WTC11 (cell line): Measurements from ENCODE around the gene CACNA2D3. TPM values are rescaled to one million over a fixed set of nuclear protein-coding genes. Genes with fewer than 3 reads are reported as not detected.

ENCODE experiments used
- ATAC-seq: fragments of 200-7000 bp; cut with Tn5 transposase; 2 replicates; pipeline ENCODE4 v1.10.0; 2021; ENCODE audit warnings: mild to moderate bottlenecking, moderate library complexity
- CTCF ChIA-PET: fragments of 300-600 bp; sonication (Branson Sonifier 250); formaldehyde crosslinking; loops from one replicate; lab custom pipeline; 2021; ENCODE audit warnings: antibody characterized with exemption; lab: Charles Lee
- POLR2A ChIA-PET: fragments of 350-600 bp; sonication (Branson Sonifier 250); formaldehyde crosslinking; loops from one replicate; lab custom pipeline; 2021; ENCODE audit warnings: antibody characterized with exemption; lab: Charles Lee
- DNase-seq: peaks from one replicate; pipeline ENCODE4 v3.0.0; 2021; ENCODE audit warnings: low spot score
- H3K27ac Mint-ChIP-seq: 2 replicates; pipeline ENCODE4 v1.8.0; 2021; ENCODE audit warnings: mixed read lengths
- H3K27me3 Mint-ChIP-seq: 2 replicates; pipeline ENCODE4 v1.8.0; 2021; ENCODE audit warnings: low read depth, mild to moderate bottlenecking, moderate library complexity, mixed read lengths
- H3K36me3 Mint-ChIP-seq: 2 replicates; pipeline ENCODE4 v1.8.0; 2021; ENCODE audit warnings: mixed read lengths
- H3K4me1 Mint-ChIP-seq: 2 replicates; pipeline ENCODE4 v1.8.0; 2022; ENCODE audit warnings: mixed read lengths
- H3K4me3 Mint-ChIP-seq: 2 replicates; pipeline ENCODE4 v1.8.0; 2021; ENCODE audit warnings: mild to moderate bottlenecking, moderate library complexity, mixed read lengths
- H3K9me3 Mint-ChIP-seq: 2 replicates; pipeline ENCODE4 v1.8.0; 2021; ENCODE audit warnings: mixed read lengths
- CBFB ChIP-seq: sonication (generic); formaldehyde crosslinking; IDR thresholded peaks from 2 replicates; pipeline ENCODE4 v1.8.1; 2022; ENCODE audit warnings: mild to moderate bottlenecking, low read depth, missing genetic modification reagents
- FOXK1 ChIP-seq: sonication (generic); formaldehyde crosslinking; IDR thresholded peaks from 2 replicates; pipeline ENCODE4 v1.8.0; 2022; ENCODE audit warnings: mild to moderate bottlenecking, moderate library complexity, missing genetic modification reagents
- FOXP1 ChIP-seq: sonication (generic); formaldehyde crosslinking; IDR thresholded peaks from 2 replicates; pipeline ENCODE4 v1.8.0; 2022; ENCODE audit warnings: missing genetic modification reagents, mild to moderate bottlenecking, moderate library complexity, borderline replicate concordance
- GRHL2 ChIP-seq: fragments of 250-450 bp; sonication (Bioruptor Pico); IDR thresholded peaks from 2 replicates; pipeline ENCODE4 v1.8.0; 2022; ENCODE audit warnings: mild to moderate bottlenecking, moderate library complexity; ENCODE audit not compliant: insufficient replicate concordance, severe bottlenecking
- GTF2I ChIP-seq: fragments of 250-450 bp; sonication (Bioruptor Pico); conservative IDR thresholded peaks from 2 replicates; pipeline ENCODE4 v1.4.0; 2021; ENCODE audit warnings: mild to moderate bottlenecking
- JAZF1 ChIP-seq: fragments of 250-450 bp; sonication (Bioruptor Pico); IDR thresholded peaks from 2 replicates; pipeline ENCODE4 v1.9.0; 2021; ENCODE audit warnings: moderate library complexity, mild to moderate bottlenecking, inconsistent platforms
- NR2C2 ChIP-seq: sonication (generic); formaldehyde crosslinking; IDR thresholded peaks from 2 replicates; pipeline ENCODE4 v1.8.0; 2022; ENCODE audit warnings: mild to moderate bottlenecking, missing genetic modification reagents
- NR3C1 ChIP-seq: sonication (generic); formaldehyde crosslinking; conservative IDR thresholded peaks from 2 replicates; pipeline ENCODE4 v1.8.1; 2023; ENCODE audit warnings: low read depth, mild to moderate bottlenecking, missing genetic modification reagents
- OVOL2 ChIP-seq: fragments of 250-450 bp; sonication (Bioruptor Pico); IDR thresholded peaks from 2 replicates; pipeline ENCODE4 v1.9.0; 2021; ENCODE audit warnings: mild to moderate bottlenecking, borderline replicate concordance
- RELA ChIP-seq: sonication (generic); formaldehyde crosslinking; IDR thresholded peaks from 2 replicates; pipeline ENCODE4 v1.8.1; 2022; ENCODE audit warnings: missing genetic modification reagents, mild to moderate bottlenecking, borderline replicate concordance
- ZNF423 ChIP-seq: fragments of 250-450 bp; sonication (Bioruptor Pico); IDR thresholded peaks from 2 replicates; pipeline ENCODE4 v2.1.2; 2022; ENCODE audit warnings: mild to moderate bottlenecking, moderate library complexity
- total RNA-seq: library from RNA; stranded (reverse); gene quantifications from 3 replicates; pipeline ENCODE4 v1.2.3, GENCODE V29; 2021
- TF ChIP-seq, protein P1 (sequence below): sonication (generic); formaldehyde crosslinking; IDR thresholded peaks from 2 replicates; pipeline ENCODE4 v1.8.1; 2022; ENCODE audit warnings: missing genetic modification reagents, borderline replicate concordance
- TF ChIP-seq, protein P2 (sequence below): sonication (generic); formaldehyde crosslinking; IDR thresholded peaks from 2 replicates; pipeline ENCODE4 v1.8.1; 2022; ENCODE audit warnings: low read depth, missing genetic modification reagents, borderline replicate concordance
- TF ChIP-seq, protein P3 (sequence below): sonication (generic); formaldehyde crosslinking; IDR thresholded peaks from 2 replicates; pipeline ENCODE4 v1.8.1; 2022; ENCODE audit warnings: mild to moderate bottlenecking, missing genetic modification reagents, moderate library complexity, borderline replicate concordance
- TF ChIP-seq, protein P4 (sequence below): sonication (generic); formaldehyde crosslinking; IDR thresholded peaks from 2 replicates; pipeline ENCODE4 v1.8.1; 2023; ENCODE audit warnings: mild to moderate bottlenecking, missing genetic modification reagents, moderate library complexity
- TF ChIP-seq, protein P5 (sequence below): sonication (generic); formaldehyde crosslinking; IDR thresholded peaks from 2 replicates; pipeline ENCODE4 v1.8.0; 2023; ENCODE audit warnings: missing genetic modification reagents, mild to moderate bottlenecking, borderline replicate concordance
- TF ChIP-seq, protein P6 (sequence below): sonication (generic); formaldehyde crosslinking; IDR thresholded peaks from 2 replicates; pipeline ENCODE4 v1.8.1; 2023; ENCODE audit warnings: mild to moderate bottlenecking, missing genetic modification reagents, moderate library complexity

Gene CACNA2D3
- total RNA-seq, 1 experiment from 2014 or later = 5.0 TPM

DNA sequence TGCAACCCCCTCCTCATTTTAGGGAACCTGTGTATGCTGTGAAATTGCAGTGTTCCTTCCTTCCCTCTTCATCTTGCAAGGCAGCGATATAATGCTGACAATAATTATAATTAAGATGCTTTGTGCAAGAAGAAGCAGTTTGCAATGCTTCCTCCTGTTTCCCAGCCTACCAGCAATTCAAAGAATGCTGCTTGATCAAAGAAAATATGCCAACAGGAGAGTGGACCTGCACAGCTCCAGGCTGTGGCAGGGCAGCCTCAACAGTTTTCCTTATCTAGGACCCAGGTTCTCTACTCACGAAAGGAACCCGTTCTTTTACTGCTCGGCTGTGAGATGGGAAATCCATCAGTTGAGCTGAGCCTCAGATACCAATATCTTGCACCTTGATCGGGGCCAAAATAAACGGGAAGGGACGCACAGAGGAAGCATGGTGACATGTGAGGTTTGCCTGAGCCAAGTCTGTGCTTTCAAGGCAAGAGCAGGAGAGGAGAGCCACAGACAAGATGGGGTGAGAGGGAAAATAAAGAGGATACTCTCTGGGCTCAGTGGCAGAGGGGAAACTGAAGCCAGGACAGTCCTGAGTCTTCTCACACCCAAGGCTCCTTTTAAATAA, 828.1 kb downstream of the CACNA2D3 start:
- DNase-seq = no peak
- CTCF ChIA-PET = no interaction called here
- Mint-ChIP-seq H3K4me1 (peaks cover 20% of the 10 kb centered on the region), H3K27ac (peak overlapping the region; percentile 19; the same call in 1 of the 2 replicates), H3K27me3 (no peaks in the 10 kb centered on the region), H3K9me3 (no peaks in the 10 kb centered on the region), H3K4me3 (no peak overlapping the region), H3K36me3 (no peaks in the 10 kb centered on the region)
- TF ChIP-seq, protein P1, sequence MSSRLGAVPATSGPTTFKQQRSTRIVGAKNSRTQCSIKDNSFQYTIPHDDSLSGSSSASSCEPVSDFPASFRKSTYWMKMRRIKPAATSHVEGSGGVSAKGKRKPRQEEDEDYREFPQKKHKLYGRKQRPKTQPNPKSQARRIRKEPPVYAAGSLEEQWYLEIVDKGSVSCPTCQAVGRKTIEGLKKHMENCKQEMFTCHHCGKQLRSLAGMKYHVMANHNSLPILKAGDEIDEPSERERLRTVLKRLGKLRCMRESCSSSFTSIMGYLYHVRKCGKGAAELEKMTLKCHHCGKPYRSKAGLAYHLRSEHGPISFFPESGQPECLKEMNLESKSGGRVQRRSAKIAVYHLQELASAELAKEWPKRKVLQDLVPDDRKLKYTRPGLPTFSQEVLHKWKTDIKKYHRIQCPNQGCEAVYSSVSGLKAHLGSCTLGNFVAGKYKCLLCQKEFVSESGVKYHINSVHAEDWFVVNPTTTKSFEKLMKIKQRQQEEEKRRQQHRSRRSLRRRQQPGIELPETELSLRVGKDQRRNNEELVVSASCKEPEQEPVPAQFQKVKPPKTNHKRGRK = no peak
- TF ChIP-seq, protein P2, sequence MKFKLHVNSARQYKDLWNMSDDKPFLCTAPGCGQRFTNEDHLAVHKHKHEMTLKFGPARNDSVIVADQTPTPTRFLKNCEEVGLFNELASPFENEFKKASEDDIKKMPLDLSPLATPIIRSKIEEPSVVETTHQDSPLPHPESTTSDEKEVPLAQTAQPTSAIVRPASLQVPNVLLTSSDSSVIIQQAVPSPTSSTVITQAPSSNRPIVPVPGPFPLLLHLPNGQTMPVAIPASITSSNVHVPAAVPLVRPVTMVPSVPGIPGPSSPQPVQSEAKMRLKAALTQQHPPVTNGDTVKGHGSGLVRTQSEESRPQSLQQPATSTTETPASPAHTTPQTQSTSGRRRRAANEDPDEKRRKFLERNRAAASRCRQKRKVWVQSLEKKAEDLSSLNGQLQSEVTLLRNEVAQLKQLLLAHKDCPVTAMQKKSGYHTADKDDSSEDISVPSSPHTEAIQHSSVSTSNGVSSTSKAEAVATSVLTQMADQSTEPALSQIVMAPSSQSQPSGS (CRISPR knock-in tag) = no peak
- TF ChIP-seq RELA = no peak
- no peak for ATAC-seq
- POLR2A ChIA-PET = no interaction called here

DNA sequence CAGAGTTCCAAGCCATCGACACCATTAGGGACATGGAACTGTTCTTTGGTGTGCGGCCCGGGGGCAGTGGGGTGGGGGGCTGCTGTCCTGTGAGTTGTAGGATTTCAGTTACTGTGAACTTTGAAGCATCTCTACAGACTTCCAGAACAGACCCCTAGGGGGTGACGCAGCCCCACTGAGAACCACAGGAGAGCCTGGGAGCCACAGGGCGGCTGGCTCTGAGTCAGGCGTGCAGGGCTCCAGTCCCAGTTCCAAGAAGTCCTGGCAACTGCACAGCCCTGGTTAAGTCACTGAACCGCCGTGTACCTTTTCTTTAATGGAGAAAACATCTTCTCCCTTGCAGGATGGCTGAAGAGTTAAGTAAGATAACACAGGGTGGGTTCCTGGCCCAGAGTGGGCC, 829.1 kb downstream of the CACNA2D3 start:
- ATAC-seq (peak; percentile 74), DNase-seq (peak; percentile 73)
- POLR2A ChIA-PET = no interaction called here
- no peaks in the 10 kb centered on the region for H3K36me3 Mint-ChIP-seq
- no peaks in the 10 kb centered on the region for H3K9me3 Mint-ChIP-seq
- peaks cover 29% of the 10 kb centered on the region for H3K4me1 Mint-ChIP-seq
- CTCF ChIA-PET = no interaction called here
- TF ChIP-seq NR2C2 (CRISPR knock-in tag) (no peak), FOXK1 (CRISPR knock-in tag) (no peak), JAZF1 (CRISPR knock-in tag) (no peak), GRHL2 (CRISPR knock-in tag) (no peak), CBFB (CRISPR knock-in tag) (no peak)
- TF ChIP-seq, protein P3, sequence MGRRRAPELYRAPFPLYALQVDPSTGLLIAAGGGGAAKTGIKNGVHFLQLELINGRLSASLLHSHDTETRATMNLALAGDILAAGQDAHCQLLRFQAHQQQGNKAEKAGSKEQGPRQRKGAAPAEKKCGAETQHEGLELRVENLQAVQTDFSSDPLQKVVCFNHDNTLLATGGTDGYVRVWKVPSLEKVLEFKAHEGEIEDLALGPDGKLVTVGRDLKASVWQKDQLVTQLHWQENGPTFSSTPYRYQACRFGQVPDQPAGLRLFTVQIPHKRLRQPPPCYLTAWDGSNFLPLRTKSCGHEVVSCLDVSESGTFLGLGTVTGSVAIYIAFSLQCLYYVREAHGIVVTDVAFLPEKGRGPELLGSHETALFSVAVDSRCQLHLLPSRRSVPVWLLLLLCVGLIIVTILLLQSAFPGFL = no peak
- TF ChIP-seq, protein P4, sequence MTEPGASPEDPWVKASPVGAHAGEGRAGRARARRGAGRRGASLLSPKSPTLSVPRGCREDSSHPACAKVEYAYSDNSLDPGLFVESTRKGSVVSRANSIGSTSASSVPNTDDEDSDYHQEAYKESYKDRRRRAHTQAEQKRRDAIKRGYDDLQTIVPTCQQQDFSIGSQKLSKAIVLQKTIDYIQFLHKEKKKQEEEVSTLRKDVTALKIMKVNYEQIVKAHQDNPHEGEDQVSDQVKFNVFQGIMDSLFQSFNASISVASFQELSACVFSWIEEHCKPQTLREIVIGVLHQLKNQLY (CRISPR knock-in tag) = no peak
- TF ChIP-seq, protein P5, sequence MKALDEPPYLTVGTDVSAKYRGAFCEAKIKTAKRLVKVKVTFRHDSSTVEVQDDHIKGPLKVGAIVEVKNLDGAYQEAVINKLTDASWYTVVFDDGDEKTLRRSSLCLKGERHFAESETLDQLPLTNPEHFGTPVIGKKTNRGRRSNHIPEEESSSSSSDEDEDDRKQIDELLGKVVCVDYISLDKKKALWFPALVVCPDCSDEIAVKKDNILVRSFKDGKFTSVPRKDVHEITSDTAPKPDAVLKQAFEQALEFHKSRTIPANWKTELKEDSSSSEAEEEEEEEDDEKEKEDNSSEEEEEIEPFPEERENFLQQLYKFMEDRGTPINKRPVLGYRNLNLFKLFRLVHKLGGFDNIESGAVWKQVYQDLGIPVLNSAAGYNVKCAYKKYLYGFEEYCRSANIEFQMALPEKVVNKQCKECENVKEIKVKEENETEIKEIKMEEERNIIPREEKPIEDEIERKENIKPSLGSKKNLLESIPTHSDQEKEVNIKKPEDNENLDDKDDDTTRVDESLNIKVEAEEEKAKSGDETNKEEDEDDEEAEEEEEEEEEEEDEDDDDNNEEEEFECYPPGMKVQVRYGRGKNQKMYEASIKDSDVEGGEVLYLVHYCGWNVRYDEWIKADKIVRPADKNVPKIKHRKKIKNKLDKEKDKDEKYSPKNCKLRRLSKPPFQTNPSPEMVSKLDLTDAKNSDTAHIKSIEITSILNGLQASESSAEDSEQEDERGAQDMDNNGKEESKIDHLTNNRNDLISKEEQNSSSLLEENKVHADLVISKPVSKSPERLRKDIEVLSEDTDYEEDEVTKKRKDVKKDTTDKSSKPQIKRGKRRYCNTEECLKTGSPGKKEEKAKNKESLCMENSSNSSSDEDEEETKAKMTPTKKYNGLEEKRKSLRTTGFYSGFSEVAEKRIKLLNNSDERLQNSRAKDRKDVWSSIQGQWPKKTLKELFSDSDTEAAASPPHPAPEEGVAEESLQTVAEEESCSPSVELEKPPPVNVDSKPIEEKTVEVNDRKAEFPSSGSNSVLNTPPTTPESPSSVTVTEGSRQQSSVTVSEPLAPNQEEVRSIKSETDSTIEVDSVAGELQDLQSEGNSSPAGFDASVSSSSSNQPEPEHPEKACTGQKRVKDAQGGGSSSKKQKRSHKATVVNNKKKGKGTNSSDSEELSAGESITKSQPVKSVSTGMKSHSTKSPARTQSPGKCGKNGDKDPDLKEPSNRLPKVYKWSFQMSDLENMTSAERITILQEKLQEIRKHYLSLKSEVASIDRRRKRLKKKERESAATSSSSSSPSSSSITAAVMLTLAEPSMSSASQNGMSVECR (CRISPR knock-in tag) = no peak
- H3K27ac Mint-ChIP-seq = no peak overlapping the region
- no peak overlapping the region for H3K4me3 Mint-ChIP-seq
- H3K27me3 Mint-ChIP-seq = no peaks in the 10 kb centered on the region

DNA sequence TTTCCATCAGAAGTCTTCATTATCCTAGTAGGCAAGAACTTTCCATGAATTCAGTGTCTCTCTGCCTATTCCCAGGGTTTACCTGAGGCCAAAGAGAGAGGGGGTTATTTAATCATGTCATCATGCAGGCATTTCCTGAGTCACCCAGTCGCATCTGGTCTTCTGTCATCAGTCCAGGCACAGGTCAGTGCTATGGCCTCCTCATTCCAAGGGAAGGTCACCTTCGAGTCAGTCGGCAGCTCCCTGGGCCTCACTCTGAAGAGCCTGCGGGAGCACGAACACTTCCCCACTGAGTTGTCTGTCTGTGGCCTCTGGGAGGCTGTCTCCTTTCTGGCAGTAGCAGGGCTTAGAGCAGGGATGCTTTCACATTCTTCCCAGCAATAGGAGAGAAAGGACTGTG, 831.7 kb downstream of the CACNA2D3 start:
- Mint-ChIP-seq H3K27me3 (no peaks in the 10 kb centered on the region), H3K9me3 (no peaks in the 10 kb centered on the region), H3K27ac (peak overlapping the region; percentile 75), H3K36me3 (no peaks in the 10 kb centered on the region), H3K4me1 (peaks cover 31% of the 10 kb centered on the region), H3K4me3 (no peak overlapping the region)
- ChIA-PET POLR2A (no interaction called here), CTCF (interaction anchor here (1.4 kb wide), 1 partner anchor 46 kb away, joined by 4 read pairs; no protein-coding TSS in a partner anchor)
- ATAC-seq = peak; percentile 12; the same call in 1 of the 2 replicates
- no peak for DNase-seq
- no peak for TF ChIP-seq OVOL2
- no peak for TF ChIP-seq ZNF423 (CRISPR knock-in tag)
- TF ChIP-seq, protein P6, sequence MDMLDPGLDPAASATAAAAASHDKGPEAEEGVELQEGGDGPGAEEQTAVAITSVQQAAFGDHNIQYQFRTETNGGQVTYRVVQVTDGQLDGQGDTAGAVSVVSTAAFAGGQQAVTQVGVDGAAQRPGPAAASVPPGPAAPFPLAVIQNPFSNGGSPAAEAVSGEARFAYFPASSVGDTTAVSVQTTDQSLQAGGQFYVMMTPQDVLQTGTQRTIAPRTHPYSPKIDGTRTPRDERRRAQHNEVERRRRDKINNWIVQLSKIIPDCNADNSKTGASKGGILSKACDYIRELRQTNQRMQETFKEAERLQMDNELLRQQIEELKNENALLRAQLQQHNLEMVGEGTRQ (CRISPR knock-in tag) = no peak
- TF ChIP-seq NR3C1 = no peak
- no peak for TF ChIP-seq GTF2I
- no peak for TF ChIP-seq FOXP1 (CRISPR knock-in tag)
